Stomach (tissue), 9 donors: ENCODE results near the gene COA1. TPM values are rescaled to one million over a fixed set of nuclear protein-coding genes. Genes with fewer than 3 reads are reported as not detected.

Source experiments
- DNase-seq, 2 donors: peaks; one replicate each; pipeline versions ENCODE4 v3.0.0 to v3.0.0-alpha.2; 2013 to 2019
- H3K27ac ChIP-seq, 5 donors: fragments of 200-600 bp in 4 of 5; sonication (generic) in 4 of 5; one replicate each; pipeline ENCODE4 v1.5.1; 2013 to 2019; ENCODE audit warnings: mild to moderate bottlenecking in 1 of 5, moderate library complexity in 1 of 5
- H3K27me3 ChIP-seq, 3 donors: fragments of 200-600 bp; sonication (generic); one replicate each; pipeline ENCODE4 v1.5.1; 2017 to 2019; ENCODE audit warnings: mixed run types in 1 of 3
- H3K36me3 ChIP-seq, 4 donors: fragments of 200-600 bp; sonication (generic); 1 replicate in 3 of 4; 2 replicates in 1 of 4; pipeline ENCODE4 v1.5.1; 2016 to 2019
- H3K4me1 ChIP-seq, 4 donors: fragments of 200-600 bp; sonication (generic); one replicate each; pipeline ENCODE4 v1.5.1; 2016 to 2019
- H3K4me3 ChIP-seq, 4 donors: fragments of 200-600 bp; sonication (generic) in 3 of 4; one replicate each; pipeline ENCODE4 v1.5.1; 2016 to 2019; ENCODE audit warnings: mild to moderate bottlenecking in 1 of 4
- H3K9me3 ChIP-seq, 4 donors: fragments of 200-600 bp; sonication (generic); one replicate each; pipeline ENCODE4 v1.5.1; 2016 to 2019
- EP300 ChIP-seq: sonication (generic); formaldehyde crosslinking; IDR thresholded peaks from one replicate; pipeline ENCODE4 v1.6.1; 2017; ENCODE audit warnings: antibody characterized with exemption
- POLR2A ChIP-seq, 4 donors: fragments of 450-650 bp; IDR thresholded peaks; one replicate each; pipeline ENCODE4 v1.6.1; 2016; ENCODE audit warnings: antibody characterized with exemption in 4 of 4, control low read depth in 2 of 4, mild to moderate bottlenecking in 1 of 4, moderate library complexity in 1 of 4
- POLR2AphosphoS5 ChIP-seq, 3 donors: sonication (generic); formaldehyde crosslinking; IDR thresholded peaks; one replicate each; pipeline ENCODE4 v1.6.1; 2016; ENCODE audit warnings: antibody characterized with exemption in 3 of 3
- WGBS, 5 donors: extraction: QIAGEN DNeasy Blood & Tissue Kit in 3 of 5; methylation state at CpG; one replicate each; pipeline versions ENCODE4 v1.1.5 to v1.1.7; 2013 to 2018; 5-methylcytosine and 5-hydroxymethylcytosine counted together
- intact Hi-C: fragments of 100-400 bp; cut with DNase I; formaldehyde crosslinking; loops from one replicate; pipeline ENCODE4 v1.15.1; 2023; ENCODE audit warnings: low total_unique reads
- polyA plus RNA-seq, 3 donors: library from polyadenylated mRNA; stranded (reverse); fragments of 200-250 nt; gene quantifications; one replicate each; pipeline ENCODE4 v1.2.3, GENCODE V29; 2013
- total RNA-seq, 5 donors: library from RNA; depleted of rRNA; stranded (reverse); fragments of >200 nt; gene quantifications; one replicate each; pipeline versions ENCODE4 v1.1.0 to v1.2.3, GENCODE V29; 2014 to 2016
- TF ChIP-seq, protein P1 (sequence below), 7 experiments: fragments of 450-650 bp in 4 of 7; fragments of 200-600 bp in 3 of 7; sonication (generic) in 3 of 7; IDR thresholded peaks; one replicate each; pipeline ENCODE4 v1.5.1; 2016 to 2019; ENCODE audit warnings: antibody characterized with exemption in 7 of 7, control low read depth in 2 of 7, mild to moderate bottlenecking in 1 of 7
- donor health status: healthy with polysubstance abuse.
- donor health status: Bipolar disorder and iron deficiency.
- donor health status: healthy.

COA1 gene
- total and polyA plus RNA-seq, 8 donors = 13.9 to 184 (median 69.9) TPM

GRCh38 chr7:43612599-43613589, 116.4 kb downstream of the COA1 start:
- 49 to 75% (median 64%) methylated on average over 3 of the region's 3 CpGs for WGBS, 5 donors
- no peaks in the 10 kb centered on the region for H3K27me3 ChIP-seq
- DNase-seq = peak in 1 of 2 donors; percentile 50
- intact Hi-C loops = no loop called here
- TF ChIP-seq POLR2A (IDR thresholded peaks at IDR 0.05) (no peak), POLR2AphosphoS5 (IDR thresholded peaks at IDR 0.05) (no peak)
- TF ChIP-seq, protein P1, sequence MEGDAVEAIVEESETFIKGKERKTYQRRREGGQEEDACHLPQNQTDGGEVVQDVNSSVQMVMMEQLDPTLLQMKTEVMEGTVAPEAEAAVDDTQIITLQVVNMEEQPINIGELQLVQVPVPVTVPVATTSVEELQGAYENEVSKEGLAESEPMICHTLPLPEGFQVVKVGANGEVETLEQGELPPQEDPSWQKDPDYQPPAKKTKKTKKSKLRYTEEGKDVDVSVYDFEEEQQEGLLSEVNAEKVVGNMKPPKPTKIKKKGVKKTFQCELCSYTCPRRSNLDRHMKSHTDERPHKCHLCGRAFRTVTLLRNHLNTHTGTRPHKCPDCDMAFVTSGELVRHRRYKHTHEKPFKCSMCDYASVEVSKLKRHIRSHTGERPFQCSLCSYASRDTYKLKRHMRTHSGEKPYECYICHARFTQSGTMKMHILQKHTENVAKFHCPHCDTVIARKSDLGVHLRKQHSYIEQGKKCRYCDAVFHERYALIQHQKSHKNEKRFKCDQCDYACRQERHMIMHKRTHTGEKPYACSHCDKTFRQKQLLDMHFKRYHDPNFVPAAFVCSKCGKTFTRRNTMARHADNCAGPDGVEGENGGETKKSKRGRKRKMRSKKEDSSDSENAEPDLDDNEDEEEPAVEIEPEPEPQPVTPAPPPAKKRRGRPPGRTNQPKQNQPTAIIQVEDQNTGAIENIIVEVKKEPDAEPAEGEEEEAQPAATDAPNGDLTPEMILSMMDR (IDR thresholded peaks at IDR 0.05) = no peak
- H3K9me3 ChIP-seq = no peaks in the 10 kb centered on the region
- H3K27ac ChIP-seq = peak overlapping the region in 1 of 5 donors; percentile 44
- H3K4me3 ChIP-seq = no peak overlapping the region
- H3K4me1 ChIP-seq = peaks cover 0 to 34% (median 13%) of the 10 kb centered on the region in 4 donors
- peaks cover 14 to 62% (median 35%) of the 10 kb centered on the region in 4 donors for H3K36me3 ChIP-seq

DNA sequence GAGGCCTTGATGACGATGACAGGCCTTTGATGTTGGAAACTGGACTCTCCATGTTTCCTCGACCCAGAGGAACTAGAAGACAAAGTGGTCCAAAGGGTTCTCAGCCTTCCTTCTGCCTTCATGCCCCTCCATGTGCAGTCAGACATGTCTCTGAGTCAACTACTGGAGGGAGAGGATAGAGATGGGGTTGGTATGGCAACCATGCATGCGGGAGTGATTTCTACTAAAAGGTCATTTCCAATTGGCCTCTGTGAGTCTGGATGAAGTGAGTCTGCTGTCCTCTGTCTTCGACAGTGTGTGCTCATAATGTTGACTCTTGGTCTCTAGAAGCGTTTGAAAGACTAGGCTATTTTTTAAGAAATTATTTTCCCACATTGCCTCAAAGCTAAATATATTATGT, 117.2 kb downstream of the COA1 start:
- intact Hi-C loops = no loop called here

DNA sequence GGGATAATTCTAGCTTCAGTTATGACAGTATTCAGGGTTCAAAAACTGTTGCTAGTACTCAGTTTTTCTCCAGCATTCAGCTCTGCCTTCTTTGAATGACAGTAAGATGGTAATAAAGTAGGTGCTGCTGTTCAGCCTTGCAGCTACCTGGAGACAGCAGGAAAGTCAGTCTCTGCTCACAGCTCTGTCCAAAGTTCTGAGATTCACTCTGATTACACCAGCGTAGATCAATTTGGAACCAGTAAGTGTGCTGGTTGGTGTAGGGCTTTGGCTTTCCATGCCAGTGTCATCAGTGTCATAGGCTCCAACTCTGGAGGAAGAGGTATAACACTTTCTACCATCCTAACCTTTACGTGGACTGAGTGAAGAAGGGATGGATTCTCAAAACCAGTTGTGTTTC, 120.2 kb downstream of the COA1 start:
- Histone ChIP-seq H3K36me3 (peaks cover 9 to 47% (median 24%) of the 10 kb centered on the region in 4 donors), H3K4me1 (peaks cover 0 to 25% (median 11%) of the 10 kb centered on the region in 4 donors), H3K4me3 (no peak overlapping the region), H3K9me3 (no peaks in the 10 kb centered on the region), H3K27ac (no peak overlapping the region), H3K27me3 (no peaks in the 10 kb centered on the region)
- 93 to 100% (median 97%) methylated on average over 2 of the region's 2 CpGs for WGBS, 5 donors
- TF ChIP-seq, protein P1 (IDR thresholded peaks at IDR 0.05) = no peak
- no peak for TF ChIP-seq POLR2A (IDR thresholded peaks at IDR 0.05)
- TF ChIP-seq EP300 = no peak
- TF ChIP-seq POLR2AphosphoS5 (IDR thresholded peaks at IDR 0.05) = no peak
- intact Hi-C loops = no loop called here
- DNase-seq = no peak

More for the DNA sequence above, 117.2 kb downstream of the COA1 start:
- Histone ChIP-seq H3K27me3 (no peaks in the 10 kb centered on the region), H3K9me3 (no peaks in the 10 kb centered on the region), H3K36me3 (peaks cover 14 to 61% (median 32%) of the 10 kb centered on the region in 4 donors), H3K4me1 (peaks cover 0 to 29% (median 11%) of the 10 kb centered on the region in 4 donors), H3K4me3 (no peak overlapping the region), H3K27ac (peak overlapping the region in 2 of 5 donors; percentile 8 to 44)
- 65 to 85% (median 79%) methylated on average over 5 of the region's 5 CpGs for WGBS, 5 donors
- no peak for TF ChIP-seq EP300
- peak in 1 of 2 donors; percentile 24 for DNase-seq

GRCh38 chr7:43604251-43604650, 125.1 kb downstream of the COA1 start:
- Histone ChIP-seq H3K9me3 (no peaks in the 10 kb centered on the region), H3K27me3 (no peaks in the 10 kb centered on the region), H3K4me3 (no peak overlapping the region), H3K36me3 (peaks cover 9 to 42% (median 28%) of the 10 kb centered on the region in 4 donors), H3K4me1 (peaks cover 0 to 19% (median 0%) of the 10 kb centered on the region in 4 donors), H3K27ac (no peak overlapping the region)
- no peak for DNase-seq
- intact Hi-C loops = no loop called here
- WGBS, 5 donors = 90 to 100% (median 96%) methylated on average over 1 of the region's 1 CpG
- TF ChIP-seq, protein P1 (IDR thresholded peaks at IDR 0.05) = no peak
- TF ChIP-seq EP300 (no peak), POLR2AphosphoS5 (IDR thresholded peaks at IDR 0.05) (no peak), POLR2A (IDR thresholded peaks at IDR 0.05) (no peak)
